Activated naive CD4-positive, alpha-beta T cell treated with anti-CD3 and anti-CD28 coated beads, Interleukin-2, amount 50 U/mL, for 72 hours (primary cell): ENCODE data around the gene RALGAPB. TPM values are rescaled to one million over a fixed set of nuclear protein-coding genes. Genes with fewer than 3 reads are reported as not detected.
A peak's percentile ranks its signal among the peaks of the same experiment; 100 is the strongest.
"Not testable (repeated sequence)": the region's sequence is repeated elsewhere in the genome, so short reads cannot be mapped to it uniquely, and the experiment has no call there.

Experiments used
- ATAC-seq, 2 donors: fragments of 150-1000 bp; cut with Tn5 transposase; 2 replicates each; pipeline ENCODE4 v1.10.0; 2021; ENCODE audit warnings: mild to moderate bottlenecking in 2 of 2, moderate library complexity in 2 of 2
- DNase-seq, 2 donors: peaks; one replicate each; pipeline ENCODE4 v3.0.0; 2021 to 2022; ENCODE audit warnings: low spot score in 2 of 2
- H3K27ac Mint-ChIP-seq, 2 donors: one replicate each; pipeline ENCODE4 v1.8.0; 2022; ENCODE audit warnings: mild to moderate bottlenecking in 2 of 2, mixed read lengths in 2 of 2
- H3K36me3 Mint-ChIP-seq, 2 donors: one replicate each; pipeline ENCODE4 v1.8.0; 2022; ENCODE audit warnings: mixed read lengths in 2 of 2
- H3K9me3 Mint-ChIP-seq, 2 donors: one replicate each; pipeline ENCODE4 v1.8.0; 2022; ENCODE audit warnings: mixed read lengths in 2 of 2
- total RNA-seq, 2 donors: library from RNA; stranded (reverse); gene quantifications; one replicate each; pipeline ENCODE4 v1.2.3, GENCODE V29; 2022

The RALGAPB gene
- total RNA-seq, 2 donors from 2014 or later: 27.0 to 32.4 TPM

- not testable (repeated sequence) for H3K27ac Mint-ChIP-seq, DNase-seq, H3K9me3 Mint-ChIP-seq, H3K36me3 Mint-ChIP-seq, ATAC-seq
Observed at GRCh38 chr20:38441110-38441509, 31.5 kb upstream of the RALGAPB start.

GRCh38 chr20:38441916-38442315 is 30.7 kb upstream of the RALGAPB start:
- no peak overlapping the region for H3K27ac Mint-ChIP-seq
- DNase-seq (no peak), ATAC-seq (no peak)
- no peaks in the 10 kb centered on the region for H3K36me3 Mint-ChIP-seq
- no peaks in the 10 kb centered on the region for H3K9me3 Mint-ChIP-seq

DNA sequence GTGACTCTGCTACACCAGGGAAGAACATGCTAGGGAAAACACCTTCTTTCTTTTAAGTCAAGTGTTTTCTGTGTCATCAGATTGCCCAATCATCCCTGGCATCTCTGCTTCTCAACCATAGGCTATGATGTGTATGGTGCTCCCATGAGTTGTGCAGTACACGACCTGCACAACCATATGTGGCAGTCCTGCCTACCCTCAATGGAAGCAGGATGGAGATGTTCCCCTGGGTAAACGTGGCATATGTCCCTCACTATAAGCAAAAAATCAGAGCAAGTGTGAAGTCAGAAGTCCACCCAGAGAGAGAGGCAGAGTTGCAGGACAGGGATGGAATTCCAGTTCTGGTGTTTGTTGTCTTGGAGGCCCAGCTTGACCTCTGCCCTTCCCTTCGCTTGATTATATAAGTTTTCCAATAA is 27.3 kb upstream of the RALGAPB start:
- H3K36me3 Mint-ChIP-seq: peaks cover 0 to 23% of the 10 kb centered on the region in 2 donors
- H3K27ac Mint-ChIP-seq: peak overlapping the region in 1 of 2 donors; percentile 85
- DNase-seq (no peak), ATAC-seq (no peak)
- H3K9me3 Mint-ChIP-seq: no peaks in the 10 kb centered on the region

DNA sequence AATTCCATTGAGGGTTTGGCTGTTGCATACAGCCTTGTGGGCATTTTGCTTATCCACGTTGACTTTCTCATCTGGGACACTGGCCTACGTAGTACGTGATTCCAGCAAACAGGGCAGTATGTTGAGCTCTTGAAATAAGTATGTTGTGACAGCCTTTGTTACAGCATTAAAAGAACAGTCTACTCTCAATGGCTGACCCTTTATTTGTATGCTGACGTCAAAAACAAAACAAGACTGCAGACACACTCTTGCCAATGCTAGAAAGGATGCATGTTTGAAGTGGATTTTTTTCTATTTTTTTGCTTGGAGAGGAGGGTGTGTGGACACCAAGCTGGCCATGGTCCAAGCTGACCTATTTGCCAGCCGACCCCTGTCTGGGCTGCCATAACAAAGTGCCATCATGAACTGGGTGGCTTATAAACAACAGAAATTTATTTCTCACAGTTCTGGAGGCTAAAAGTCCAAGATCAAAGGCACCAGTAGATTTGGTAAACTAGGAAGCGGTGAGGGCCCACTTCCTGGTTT is 26.7 kb upstream of the RALGAPB start:
- DNase-seq: no peak
- Mint-ChIP-seq H3K9me3 (no peaks in the 10 kb centered on the region), H3K36me3 (peaks cover 6 to 29% of the 10 kb centered on the region in 2 donors), H3K27ac (peak overlapping the region; percentile 85)
- no peak for ATAC-seq

- Mint-ChIP-seq H3K36me3 (peaks cover 6 to 33% of the 10 kb centered on the region in 2 donors), H3K9me3 (no peaks in the 10 kb centered on the region), H3K27ac (peak overlapping the region; percentile 85 to 93)
- DNase-seq (peak; percentile 93 to 96), ATAC-seq (peak; percentile 98 to 99)
Observed at GRCh38 chr20:38446441-38447209, 26.0 kb upstream of the RALGAPB start.

- ATAC-seq: no peak
- H3K27ac Mint-ChIP-seq: peak overlapping the region; percentile 85 to 93
- no peak for DNase-seq
- H3K9me3 Mint-ChIP-seq: no peaks in the 10 kb centered on the region
- H3K36me3 Mint-ChIP-seq: peaks cover 6 to 33% of the 10 kb centered on the region in 2 donors
Observed at GRCh38 chr20:38447251-38447661, 25.4 kb upstream of the RALGAPB start.

DNA sequence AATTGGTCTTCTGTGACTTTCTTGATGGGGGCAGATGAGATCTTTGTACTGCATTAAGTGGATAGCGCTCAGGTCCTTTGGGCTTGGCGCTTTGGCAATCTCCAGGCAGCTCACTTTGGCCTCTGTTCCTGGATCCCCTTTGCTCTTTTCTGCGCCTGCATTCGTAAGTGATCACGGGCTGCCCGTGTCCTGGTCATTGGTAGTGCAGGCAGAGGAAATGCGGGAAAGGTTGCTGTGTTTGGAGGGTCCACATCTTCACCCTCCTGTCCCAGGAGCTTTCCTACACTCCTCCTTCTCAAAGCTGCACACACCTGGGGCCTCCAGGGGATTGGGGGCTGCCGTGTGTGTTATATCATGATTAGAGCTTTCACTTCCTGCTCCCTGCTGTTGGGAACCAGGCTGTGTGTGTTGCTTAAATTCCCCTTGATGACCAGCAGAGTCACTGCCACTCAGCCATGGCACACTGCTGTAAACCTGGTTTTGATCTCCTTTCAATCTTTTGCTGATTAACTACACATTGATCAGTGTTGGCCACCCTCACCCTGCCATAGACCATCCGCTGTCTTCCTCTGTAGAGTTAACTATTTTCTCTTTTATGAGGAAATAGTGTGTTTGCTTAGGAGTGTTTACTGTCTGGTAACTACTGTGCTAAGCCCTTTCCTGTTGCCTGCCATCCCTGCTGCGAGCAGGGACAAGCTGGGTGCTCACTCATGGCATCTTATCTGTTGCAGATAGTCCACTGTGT is 24.5 kb upstream of the RALGAPB start:
- ATAC-seq (no peak), DNase-seq (no peak)
- Mint-ChIP-seq H3K9me3 (no peaks in the 10 kb centered on the region), H3K36me3 (peaks cover 6 to 33% of the 10 kb centered on the region in 2 donors), H3K27ac (peak overlapping the region; percentile 85 to 93)

DNA sequence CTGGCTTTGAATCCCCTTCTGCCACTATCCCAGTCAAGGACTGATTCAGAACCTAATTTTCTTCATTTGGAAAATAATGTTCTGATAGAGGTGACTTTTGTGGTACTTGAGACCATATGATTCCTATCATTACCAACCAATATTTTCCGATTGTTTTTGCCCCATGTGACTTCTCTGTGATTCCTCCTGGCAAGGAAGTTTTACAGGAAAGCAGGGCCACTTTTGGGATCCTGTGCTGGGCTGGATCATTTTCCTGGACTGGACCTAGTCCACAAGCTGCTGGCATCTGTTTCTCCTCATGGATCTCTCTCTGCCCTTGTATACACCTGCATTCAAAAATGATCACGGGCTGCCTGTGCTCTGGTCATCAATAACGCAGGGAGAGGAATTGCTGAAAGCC is 23.6 kb upstream of the RALGAPB start:
- H3K27ac Mint-ChIP-seq: peak overlapping the region in 1 of 2 donors; percentile 12
- DNase-seq (no peak), ATAC-seq (no peak)
- peaks cover 6 to 33% of the 10 kb centered on the region in 2 donors for H3K36me3 Mint-ChIP-seq
- H3K9me3 Mint-ChIP-seq: no peaks in the 10 kb centered on the region

DNA sequence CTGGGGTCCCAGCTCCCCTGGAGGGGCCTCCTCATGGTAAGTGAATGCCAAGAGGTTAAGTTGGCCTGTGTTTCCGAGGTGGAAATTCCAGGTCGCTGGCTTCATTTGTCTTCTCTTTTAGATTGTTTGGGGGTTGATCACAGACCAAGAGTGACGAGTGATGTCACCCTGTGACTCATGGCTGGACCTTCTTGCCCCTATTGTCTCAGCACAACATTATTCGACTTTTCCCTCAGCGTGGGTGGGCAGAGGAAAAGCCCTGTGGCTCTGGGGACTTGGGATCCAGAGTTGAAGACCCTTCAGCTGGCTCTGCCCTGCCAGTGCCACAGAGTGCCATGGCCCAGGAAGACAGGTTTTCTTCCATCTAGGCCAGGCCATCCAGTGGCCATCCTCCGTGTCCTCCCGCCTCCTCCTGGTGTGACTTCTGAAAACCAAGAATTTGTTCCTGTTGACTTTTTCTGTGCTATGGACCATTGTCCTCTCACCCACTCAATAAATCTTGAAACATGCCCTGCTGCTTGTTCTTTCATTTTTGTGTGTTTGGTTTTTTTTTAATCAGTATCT is 22.1 kb upstream of the RALGAPB start:
- Mint-ChIP-seq H3K36me3 (peaks cover 6 to 33% of the 10 kb centered on the region in 2 donors), H3K27ac (peak overlapping the region in 1 of 2 donors; percentile 63), H3K9me3 (no peaks in the 10 kb centered on the region)
- ATAC-seq: no peak
- DNase-seq: no peak

GRCh38 chr20:38452880-38453624 is 19.6 kb upstream of the RALGAPB start:
- Mint-ChIP-seq H3K9me3 (no peaks in the 10 kb centered on the region), H3K36me3 (peaks cover 6 to 27% of the 10 kb centered on the region in 2 donors), H3K27ac (no peak overlapping the region)
- peak in 1 of 2 donors; percentile 35 for DNase-seq
- no peak for ATAC-seq

DNA sequence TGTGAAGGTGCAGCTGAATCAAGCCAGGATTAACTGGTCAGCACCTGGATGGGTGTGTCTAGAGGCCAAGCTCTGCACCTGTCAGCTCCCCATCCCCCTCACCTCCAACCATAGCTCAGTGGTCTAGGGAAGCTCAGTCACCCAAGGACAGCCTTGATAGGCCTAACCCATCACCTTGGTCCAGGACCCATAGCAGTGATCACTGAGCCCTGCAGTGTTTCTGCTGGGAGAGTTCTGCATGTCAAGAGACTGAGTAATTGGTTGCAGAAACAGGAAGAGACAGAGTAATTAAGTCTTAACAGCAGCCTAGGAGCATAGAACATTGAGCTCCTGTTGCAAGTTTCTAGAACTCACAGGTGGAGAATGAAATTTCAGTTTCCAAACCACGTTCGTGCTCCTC is 18.7 kb upstream of the RALGAPB start:
- ATAC-seq (peak in 1 of 2 donors; percentile 60), DNase-seq (peak in 1 of 2 donors; percentile 40)
- peaks cover 6 to 21% of the 10 kb centered on the region in 2 donors for H3K36me3 Mint-ChIP-seq
- H3K9me3 Mint-ChIP-seq: no peaks in the 10 kb centered on the region
- no peak overlapping the region for H3K27ac Mint-ChIP-seq

- H3K27ac Mint-ChIP-seq: no peak overlapping the region
- peaks cover 6 to 14% of the 10 kb centered on the region in 2 donors for H3K36me3 Mint-ChIP-seq
- ATAC-seq: no peak
- DNase-seq: peak in 1 of 2 donors; percentile 25
- H3K9me3 Mint-ChIP-seq: no peaks in the 10 kb centered on the region
Observed at GRCh38 chr20:38454556-38455473, 17.8 kb upstream of the RALGAPB start.

DNA sequence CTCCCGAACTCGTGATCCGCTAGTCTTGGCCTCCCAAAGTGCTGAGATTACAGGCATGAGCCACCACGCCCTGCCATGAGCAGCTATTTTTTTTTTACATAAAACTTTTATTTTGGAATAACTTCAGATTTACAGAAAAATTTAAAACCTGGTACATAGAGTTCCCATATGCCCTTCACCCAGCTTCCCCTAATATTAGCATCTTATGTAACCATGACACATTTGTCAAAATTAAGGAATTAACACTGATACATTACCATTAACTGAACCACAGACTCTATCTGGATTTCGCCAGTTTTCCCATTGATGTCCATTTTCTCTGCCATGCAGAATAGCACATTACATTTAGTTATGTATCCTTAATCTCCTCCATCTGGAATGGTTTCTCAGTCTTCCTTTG is 14.3 kb upstream of the RALGAPB start:
- Mint-ChIP-seq H3K36me3 (no peaks in the 10 kb centered on the region), H3K9me3 (no peaks in the 10 kb centered on the region), H3K27ac (no peak overlapping the region)
- DNase-seq: no peak
- ATAC-seq: no peak

DNA sequence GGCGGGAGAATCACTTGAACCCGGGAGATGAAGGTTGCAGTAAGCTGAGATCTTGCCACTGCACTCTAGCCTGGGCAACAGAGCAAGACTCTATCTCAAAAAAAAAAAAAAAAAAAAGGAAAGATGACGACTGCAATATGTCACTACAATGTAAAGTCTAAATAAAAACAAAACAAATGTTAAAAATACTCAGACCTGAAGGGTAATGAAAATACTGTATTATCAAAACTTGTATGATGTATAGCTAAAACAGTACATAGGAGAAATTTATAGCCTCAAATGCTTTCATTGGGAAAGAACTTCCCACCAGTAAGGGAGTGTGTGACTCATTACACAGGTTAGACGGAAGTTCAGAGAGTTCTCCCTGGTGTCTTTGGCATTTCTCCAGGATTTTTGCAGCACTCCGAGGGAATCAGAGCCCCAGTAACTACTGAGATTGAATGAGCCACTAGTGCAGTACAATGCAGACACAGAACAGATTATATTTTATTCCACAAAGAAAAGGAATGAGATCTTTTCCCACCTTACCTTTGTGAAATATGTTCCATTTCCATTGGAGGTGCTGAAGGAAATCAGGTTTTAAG is 12.5 kb upstream of the RALGAPB start:
- no peak for ATAC-seq

GRCh38 chr20:38460631-38461030 is 12.0 kb upstream of the RALGAPB start:
- not testable (repeated sequence) for ATAC-seq, H3K27ac Mint-ChIP-seq, H3K36me3 Mint-ChIP-seq, DNase-seq, H3K9me3 Mint-ChIP-seq

More for the DNA sequence above, 12.5 kb upstream of the RALGAPB start:
- no peaks in the 10 kb centered on the region for H3K36me3 Mint-ChIP-seq
- no peak overlapping the region for H3K27ac Mint-ChIP-seq
- no peak for DNase-seq
- H3K9me3 Mint-ChIP-seq: no peaks in the 10 kb centered on the region
